GM18951 (cell line): Measurements from ENCODE around the gene TEX101.

Source experiments
- POLR2A ChIP-seq: IDR thresholded peaks from 4 replicates; pipeline ENCODE4 v1.6.1; 2011; ENCODE audit warnings: mild to moderate bottlenecking; ENCODE audit not compliant: insufficient read length, insufficient read depth; ENCODE audit errors: extremely low read depth
- in situ Hi-C: fragments of 300-500 bp; cut with MboI; formaldehyde crosslinking; loops from one replicate; pipeline ENCODE4 v1.12.0; 2022; ENCODE audit warnings: low sequenced_read_pairs, mixed read lengths, inconsistent platforms; ENCODE audit not compliant: unreplicated experiment

Gene TEX101

DNA sequence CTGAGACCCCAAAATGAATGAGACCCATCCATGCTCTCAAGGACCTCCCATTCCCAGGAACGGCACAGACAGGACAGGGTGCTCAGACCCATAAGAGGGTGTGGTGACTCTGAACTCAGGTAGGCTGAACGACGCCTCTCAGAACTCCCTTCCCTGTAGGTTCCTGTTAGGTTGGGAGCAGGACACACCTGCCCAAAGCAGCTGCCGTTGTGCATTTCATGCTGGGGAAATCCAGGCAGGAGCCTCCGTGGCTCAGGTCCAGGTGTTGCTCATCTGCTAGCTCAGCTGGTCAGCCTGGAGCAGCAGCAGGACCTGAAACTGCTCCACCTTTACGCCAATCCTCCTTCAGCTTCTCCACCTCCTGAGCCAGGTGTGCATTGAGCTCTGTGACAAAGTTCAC is 19.1 kb upstream of the TEX101 start:
- in situ Hi-C loops: no loop called here
- TF ChIP-seq POLR2A: no peak

DNA sequence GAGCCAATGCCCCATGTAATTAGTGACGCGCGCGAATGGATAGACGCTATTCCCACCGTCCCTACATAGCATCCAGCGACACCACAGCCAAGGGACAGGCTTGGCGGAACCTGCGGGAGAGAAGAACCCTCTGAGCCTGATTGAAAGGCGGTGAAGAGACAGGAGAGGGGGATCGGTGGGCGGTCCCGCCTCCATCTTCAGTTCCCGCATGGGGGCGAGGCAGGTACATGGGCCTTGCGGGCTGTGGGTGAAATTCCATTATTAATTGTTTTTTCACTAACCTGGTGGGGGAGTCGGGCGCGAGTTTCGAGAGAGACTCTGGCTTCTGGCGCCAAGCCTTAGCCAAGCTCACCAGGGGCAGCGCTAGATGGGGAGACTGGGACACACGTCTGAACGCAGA is 8.4 kb upstream of the TEX101 start:
- in situ Hi-C loops: no loop called here
- no peak for TF ChIP-seq POLR2A

DNA sequence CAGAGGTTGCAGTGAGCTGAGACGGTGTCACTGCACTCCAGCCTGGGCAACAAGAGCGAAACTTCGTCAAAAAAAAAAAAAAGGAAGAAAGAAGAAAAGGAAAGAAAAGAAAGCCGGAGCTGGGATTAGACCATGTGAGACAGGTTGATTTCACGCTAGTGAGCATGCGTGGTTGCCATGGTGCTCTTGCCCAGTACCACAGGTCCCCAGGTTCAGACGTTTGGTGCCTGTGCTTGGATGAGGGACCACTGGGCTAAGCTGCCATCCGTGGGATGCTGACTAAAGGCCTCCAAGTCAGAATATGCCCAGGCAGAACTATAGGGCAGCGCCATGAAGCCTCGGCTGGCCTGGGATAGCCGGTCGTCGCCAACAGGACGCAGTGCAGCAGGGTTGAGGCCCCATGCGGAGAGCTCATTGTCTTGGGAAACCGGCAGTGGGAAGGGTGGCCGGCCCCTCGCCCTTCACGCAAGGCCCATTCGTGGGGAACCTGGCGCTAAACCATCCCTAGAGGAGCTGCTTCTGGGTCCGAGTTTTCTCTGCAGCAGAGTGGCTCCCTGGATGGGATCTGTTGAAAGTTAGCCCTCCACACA is 7.2 kb upstream of the TEX101 start:
- no peak for TF ChIP-seq POLR2A
- in situ Hi-C loops: no loop called here

DNA sequence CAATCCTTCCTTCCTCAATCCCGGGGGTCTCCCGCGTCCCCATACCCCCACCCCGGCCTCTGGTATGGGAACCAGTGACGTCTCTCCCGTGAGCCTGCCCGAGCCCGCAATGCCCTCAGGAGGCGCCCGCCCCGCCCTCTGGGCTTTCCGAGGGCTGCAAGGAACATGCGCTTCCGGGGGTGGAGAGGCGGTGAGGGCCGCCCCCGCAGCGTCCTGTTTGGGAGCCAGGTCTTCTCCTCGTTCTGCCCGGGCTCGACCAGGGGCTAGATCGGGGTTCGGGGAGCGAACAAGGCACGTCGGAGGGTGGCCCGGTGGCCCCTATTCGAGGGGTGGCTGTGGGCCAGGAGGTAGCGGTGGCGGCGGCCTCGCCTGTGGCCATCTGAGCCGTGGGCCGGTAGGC is 6.6 kb upstream of the TEX101 start:
- in situ Hi-C loops: no loop called here

DNA sequence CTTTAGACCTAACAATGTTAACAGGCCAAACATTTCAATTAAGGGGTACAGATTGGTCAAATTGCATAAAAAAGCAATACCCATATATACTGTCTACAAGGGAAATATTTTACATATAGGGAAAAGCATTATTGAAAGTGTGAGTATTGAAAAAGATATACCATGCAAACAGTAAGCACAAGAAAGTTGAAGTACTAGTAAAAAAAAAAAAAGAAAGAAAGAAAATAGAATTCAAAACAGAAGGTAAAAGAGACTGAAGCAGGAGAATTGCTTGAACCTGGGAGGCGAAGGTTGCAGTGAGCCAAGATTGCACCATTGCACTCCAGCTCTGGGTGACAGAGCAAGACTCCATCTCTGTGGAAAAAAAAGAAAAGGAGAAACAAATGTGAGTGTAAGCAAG is 5.3 kb upstream of the TEX101 start:
- no peak for TF ChIP-seq POLR2A
- in situ Hi-C loops: no loop called here

More for the DNA sequence above, 6.6 kb upstream of the TEX101 start:
- no peak for TF ChIP-seq POLR2A

DNA sequence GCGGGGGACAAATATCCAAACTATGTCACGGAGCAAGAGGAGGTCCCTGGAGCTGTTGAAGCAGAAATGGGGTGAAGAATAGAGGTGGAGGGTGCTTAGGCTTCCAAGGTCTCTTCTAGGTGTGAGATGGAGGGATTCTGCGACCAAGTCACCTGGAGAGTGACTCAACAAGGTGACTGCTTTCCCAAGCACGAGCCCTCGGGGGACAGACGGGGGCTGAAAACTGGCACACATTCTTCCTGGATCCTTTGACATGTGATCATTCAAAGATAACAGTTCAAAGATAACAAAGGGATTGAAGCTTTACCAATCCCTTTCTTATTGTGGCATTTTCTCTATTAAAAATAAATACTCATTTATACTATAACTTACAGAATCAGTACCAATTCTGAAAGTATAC is 2.2 kb upstream of the TEX101 start:
- in situ Hi-C loops: no loop called here
- TF ChIP-seq POLR2A: no peak

DNA sequence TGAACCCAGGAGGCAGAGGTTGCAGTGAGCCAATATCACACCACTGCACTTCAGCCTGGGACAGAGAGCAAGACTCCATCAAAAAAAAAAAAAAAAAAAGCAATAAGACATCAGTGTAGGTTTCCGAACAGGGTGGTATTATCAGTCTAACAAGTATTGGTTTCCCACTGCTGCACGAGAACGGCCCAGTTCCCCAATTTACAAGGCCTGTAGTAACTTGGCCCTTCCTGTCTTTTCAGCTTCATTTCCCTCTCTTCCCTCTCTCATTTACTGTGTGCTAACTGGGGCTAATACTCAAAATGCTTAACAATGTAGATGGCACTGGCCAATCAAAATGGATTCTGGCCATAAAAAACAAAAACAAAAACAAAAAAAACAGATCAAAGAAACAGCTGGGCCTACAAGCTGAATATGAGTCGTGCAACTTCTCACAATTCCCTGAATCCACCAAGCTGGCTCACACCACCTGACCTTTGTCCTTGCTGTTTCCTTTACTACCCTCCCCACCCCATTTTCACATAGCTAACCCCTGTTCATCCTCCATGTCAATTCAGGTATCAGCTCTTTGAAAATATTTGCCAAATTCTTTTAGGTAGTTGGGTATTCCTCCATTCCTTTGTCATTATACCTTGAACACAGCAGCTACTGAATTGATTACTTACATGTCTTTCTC is 2.4 kb downstream of the TEX101 start:
- in situ Hi-C loops: no loop called here
- TF ChIP-seq POLR2A: no peak

DNA sequence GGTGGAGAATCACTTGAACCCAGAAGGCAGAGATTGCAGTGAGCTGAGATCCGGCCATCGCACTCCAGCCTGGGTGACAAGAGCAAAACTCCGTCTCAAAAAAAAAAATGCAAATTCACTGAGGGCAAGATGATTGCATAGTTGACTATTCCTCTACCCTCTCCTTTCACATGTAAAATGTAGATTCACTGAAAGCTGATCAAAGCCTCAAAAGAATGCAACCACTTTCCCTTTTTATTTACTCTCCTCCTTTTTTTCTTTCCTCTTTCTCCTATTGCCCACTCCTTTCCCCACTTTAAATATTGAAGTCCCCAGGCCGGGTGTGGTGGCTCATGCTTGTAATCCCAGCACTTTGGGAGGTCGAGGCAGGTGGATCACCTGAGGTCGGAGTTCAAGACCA is 6.3 kb downstream of the TEX101 start:
- TF ChIP-seq POLR2A: no peak
- in situ Hi-C loops: no loop called here

DNA sequence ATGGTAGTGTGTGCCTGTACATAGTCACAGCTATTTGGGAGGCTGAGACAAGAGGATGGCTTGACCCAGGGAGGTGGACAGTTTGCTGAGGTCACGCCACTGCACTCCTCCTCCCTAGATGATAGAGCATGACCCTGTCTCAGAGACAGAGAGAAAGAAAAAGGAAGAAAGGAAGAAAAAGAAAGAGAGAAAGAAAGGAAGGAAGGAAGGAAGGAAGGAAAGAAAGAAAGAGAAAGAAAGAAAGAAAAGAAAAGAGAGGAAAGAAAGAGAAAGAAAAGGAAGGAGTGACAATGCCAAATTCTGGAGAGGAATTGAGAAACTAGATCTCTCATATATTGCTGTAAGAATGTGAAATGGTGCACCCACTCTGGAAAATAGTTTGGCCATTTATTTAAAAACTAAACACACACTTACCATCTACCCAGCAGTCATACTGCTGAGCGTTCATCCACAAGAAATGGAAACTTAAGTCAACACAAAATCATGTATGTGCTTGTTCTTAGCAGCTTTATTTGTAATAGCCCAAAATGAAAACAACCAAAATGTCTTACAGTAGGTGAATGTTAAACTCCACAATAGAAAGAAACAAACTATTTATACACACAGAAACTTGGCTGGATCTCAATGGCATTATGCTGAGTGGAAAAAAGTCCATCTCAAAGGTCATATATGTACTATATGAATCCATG is 7.5 kb downstream of the TEX101 start:
- TF ChIP-seq POLR2A: no peak
- in situ Hi-C loops: no loop called here

DNA sequence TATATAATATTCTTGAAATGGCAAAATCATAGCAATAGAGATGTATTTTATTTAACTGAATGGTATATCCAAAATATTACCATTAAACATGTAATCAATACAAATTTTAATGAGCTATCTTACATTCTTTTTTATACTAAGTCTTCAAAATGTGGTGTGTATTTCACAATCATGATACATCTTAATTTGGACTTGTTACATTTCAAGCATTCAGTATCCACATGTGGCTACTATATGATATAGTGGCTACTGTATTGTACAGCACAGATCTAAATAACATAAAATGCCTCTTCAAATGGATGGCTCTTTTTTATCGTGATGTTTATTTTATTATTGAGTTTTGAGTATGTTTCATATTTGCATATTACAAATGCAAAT is 8.0 kb downstream of the TEX101 start:
- in situ Hi-C loops: no loop called here
- no peak for TF ChIP-seq POLR2A

DNA sequence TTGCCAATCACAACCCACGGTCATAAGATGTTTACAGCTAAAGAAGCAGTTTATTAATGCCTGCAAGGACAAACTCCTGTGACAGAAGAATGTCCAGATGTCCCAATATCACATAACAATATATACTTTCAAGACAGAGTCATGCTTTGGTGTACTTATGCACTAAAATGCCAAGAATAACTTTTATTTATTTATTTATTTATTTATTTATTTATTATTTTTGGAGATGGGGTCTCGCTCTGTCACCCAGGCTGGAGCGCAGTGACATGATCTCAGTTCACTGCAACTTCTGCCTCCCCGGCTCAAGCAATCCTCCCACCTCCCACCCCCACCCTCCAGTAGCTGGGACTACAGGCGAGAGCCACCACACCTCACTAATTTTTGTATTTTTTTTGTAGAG is 9.1 kb downstream of the TEX101 start:
- no peak for TF ChIP-seq POLR2A
- in situ Hi-C loops: no loop called here

DNA sequence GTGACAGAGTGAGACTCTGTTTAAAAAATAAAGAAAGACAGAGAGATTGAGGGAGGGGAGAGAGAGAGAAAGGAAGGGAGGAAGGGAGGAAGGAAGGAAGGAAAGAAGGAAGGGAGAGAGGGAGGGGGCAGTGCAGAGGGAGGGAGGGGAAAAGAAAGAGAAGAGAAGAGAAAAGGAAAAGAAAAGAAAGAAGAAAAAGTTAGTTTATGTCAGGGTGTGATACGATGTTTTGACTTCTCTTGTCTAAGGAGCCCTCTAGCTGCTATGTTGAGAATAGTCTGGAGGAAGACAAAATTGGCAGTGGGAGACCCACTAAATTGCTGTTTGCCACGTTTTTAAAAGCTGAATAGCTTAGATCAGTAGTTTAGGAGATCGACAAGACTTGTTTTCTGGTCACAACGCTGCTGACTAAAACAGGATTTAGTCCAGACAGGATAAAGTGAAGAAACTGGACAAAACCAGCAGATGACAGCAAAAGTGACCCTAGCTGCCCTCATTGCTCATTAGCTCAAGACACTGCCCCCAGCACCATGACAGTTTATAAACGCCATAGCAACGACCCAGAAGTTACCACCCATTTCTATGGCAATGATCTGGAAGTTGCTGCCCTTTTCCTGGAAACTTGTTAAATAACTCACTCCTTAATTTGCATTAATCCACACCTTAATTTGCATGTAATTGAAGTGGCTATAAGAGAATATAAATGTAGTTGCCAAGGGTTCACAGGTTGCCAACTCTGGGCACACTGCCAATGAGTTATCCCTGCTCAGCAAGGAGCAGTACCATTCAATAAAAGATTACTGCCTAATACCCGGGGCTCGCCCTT is 11.1 kb downstream of the TEX101 start:
- TF ChIP-seq POLR2A: no peak
- in situ Hi-C loops: no loop called here

DNA sequence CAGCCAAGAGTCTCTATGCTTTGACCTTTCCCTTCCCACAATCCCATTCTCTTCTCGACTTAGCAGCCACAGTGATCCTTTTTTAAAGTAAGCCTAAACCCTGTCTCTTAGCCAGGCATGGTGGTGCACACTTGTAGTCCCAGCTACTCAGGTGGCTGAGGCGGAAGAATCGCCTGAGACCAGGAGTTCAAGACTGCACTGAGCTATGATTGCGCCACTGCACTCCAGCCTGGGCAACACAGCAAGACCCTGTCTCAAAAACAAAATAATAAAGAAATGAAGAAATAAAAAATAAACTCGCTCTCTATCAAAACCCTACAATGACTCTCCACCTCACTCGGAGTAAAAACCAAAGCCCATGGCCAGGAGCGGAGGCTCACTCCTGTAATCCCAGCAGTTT is 14.7 kb downstream of the TEX101 start:
- TF ChIP-seq POLR2A: no peak
- in situ Hi-C loops: no loop called here
